Measurements from ENCODE around the gene VGLL4.

- TF ChIP-seq POLR2A (IDR thresholded peaks at IDR 0.05) (no peak), CTCF (IDR thresholded peaks at IDR 0.05) (no peak)
These were observed 86.7 kb downstream of the VGLL4 start for GRCh38 chr3:11556851-11557644.

Measured in lower leg skin (tissue), 3 donors.